T47D (cell line): ENCODE data around the gene DYDC2.

Source experiments
- DNase-seq, 2 experiments: peaks; one replicate each; pipeline versions ENCODE4 v3.0.0 to v3.0.0-alpha.2; 2011 to 2012; ENCODE audit warnings: low read depth in 1 of 2, low spot score in 1 of 2
- JUND ChIP-seq: IDR thresholded peaks from 2 replicates; pipeline ENCODE4 v1.6.1; 2012; ENCODE audit warnings: low read depth
- in situ Hi-C: cut with HindIII; loops from 2 replicates; pipeline ENCODE4 v1.10.0; 2016; ENCODE audit warnings: low sequenced_read_pairs, low pct_unique_long_range_greater_than_20kb

The DYDC2 gene

DNA sequence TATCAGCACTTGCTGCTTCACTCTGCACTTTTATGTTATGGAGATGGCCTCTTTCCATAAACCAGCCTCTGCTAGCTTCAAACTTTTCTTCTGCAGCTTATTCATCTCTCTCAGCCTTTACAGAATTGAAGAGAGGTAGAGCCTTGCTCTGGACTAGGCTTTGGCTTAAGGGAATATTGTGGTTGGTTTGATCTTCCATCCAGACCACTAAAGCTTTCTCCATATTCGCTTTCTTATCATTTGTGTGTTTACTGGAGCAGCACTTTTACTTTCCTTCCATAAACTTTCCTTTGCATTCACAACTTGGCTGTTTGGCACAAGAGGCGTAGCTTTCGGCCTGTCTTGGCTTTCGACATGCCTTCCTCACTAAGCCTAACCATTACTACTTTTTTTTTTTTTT lies 23.6 kb downstream of the DYDC2 start:
- in situ Hi-C loops = no loop called here
- no peak for TF ChIP-seq JUND
- DNase-seq = no peak

- in situ Hi-C loops = no loop called here
- DNase-seq = peak; percentile 44 to 70
- TF ChIP-seq JUND = no peak
Measured at GRCh38 chr10:80382989-80383388, 26.4 kb downstream of the DYDC2 start.

- in situ Hi-C loops = no loop called here
- DNase-seq = no peak
- no peak for TF ChIP-seq JUND
Measured at GRCh38 chr10:80390740-80391139, 34.2 kb downstream of the DYDC2 start.

DNA sequence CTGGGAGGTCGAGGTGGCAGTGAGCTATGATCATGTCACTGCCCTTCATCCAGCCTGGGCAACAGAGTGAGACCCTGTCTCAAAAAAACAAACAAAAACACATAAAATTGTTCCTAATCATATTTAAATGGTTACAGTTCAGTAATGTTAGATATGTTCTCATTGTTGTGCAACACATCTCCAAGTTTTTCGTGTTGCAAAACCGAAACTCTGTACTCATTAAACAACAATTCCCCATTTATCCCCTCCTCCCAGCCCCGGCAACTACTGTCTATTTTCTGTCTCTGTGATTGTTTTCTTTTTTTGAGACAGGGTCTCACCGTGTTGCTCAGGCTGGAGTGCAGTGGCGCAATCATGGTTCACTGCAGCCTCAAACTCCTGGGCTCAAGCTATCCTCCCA lies 35.7 kb downstream of the DYDC2 start:
- TF ChIP-seq JUND = no peak
- in situ Hi-C loops = no loop called here
- no peak for DNase-seq

DNA sequence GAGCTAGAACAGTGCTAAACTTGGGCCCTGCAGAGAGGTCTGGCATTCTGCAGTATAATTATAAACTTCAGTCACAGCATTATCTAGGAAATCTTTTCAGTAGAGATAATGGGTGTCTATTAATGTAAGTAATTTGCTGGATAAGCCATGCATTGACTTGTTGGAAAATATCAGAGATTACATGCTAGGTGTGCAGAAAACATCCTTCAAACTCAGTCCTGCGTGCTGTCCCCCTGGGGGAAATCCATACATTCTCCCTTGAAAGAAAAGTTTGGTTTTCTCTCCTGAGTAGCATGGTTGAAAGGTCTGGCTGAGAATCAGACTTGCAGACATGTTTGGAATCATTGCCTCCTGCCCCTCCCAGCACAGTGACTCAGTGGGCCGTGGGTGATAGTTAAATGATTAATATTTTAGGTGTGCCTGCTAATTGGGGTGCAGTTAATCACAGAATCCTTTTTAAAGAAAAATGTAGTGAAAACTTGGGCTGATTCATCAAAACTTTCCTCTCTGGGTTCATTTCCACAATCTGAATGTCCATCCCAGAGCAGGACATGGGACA lies 37.9 kb downstream of the DYDC2 start:
- DNase-seq = no peak
- TF ChIP-seq JUND = no peak
- in situ Hi-C loops = no loop called here

DNA sequence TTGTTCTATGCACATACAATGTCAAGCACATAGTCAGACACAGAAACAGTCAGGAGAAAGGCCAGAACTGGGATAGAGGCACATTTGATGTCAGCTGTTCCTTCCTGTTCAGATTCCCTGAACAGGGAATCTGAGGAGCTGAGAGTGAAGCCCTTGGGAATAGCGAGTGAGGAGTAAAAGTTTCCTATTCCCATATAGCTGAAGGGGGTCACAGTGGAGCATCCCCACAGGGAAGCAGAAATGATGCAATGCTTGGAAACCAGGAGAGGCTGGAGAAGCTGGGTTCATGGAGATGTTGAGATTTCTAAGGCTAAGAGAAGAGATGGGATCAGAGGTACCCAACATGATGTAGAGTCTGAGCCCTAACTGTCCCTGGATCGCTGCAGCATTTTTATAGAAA lies 40.4 kb downstream of the DYDC2 start:
- no peak for DNase-seq
- in situ Hi-C loops = no loop called here
- no peak for TF ChIP-seq JUND

DNA sequence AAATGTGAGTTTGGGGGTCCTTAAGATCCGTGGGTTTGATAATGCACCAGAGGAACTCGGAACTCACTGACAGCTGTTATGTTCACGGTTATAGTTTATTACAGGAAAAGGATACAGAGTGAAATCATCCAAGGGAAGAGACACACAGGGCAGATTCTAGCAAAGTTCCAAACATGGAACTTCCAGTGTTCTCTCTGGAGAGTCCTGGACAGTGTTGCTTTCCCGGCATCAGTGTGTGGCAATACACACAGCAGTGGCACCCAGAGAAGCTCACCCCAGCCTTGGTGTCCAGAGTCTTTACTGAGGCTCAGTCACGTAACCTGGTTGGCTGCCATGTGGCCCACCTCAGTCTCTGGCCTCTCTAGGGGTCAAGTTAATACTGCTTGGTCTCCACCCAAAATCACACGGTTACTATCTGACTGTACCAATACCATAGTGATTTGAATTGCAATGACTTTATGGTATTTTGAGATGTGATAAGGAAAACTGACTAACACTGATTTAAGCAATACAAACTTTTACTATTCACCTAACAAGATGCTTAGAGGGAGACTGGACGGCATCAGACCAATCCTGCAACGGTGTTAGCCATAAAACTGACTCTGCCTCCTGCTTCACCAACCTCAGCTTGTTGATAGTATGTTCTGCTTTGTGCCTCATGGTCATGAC lies 43.7 kb downstream of the DYDC2 start:
- no peak for DNase-seq
- no peak for TF ChIP-seq JUND
- in situ Hi-C loops = no loop called here

DNA sequence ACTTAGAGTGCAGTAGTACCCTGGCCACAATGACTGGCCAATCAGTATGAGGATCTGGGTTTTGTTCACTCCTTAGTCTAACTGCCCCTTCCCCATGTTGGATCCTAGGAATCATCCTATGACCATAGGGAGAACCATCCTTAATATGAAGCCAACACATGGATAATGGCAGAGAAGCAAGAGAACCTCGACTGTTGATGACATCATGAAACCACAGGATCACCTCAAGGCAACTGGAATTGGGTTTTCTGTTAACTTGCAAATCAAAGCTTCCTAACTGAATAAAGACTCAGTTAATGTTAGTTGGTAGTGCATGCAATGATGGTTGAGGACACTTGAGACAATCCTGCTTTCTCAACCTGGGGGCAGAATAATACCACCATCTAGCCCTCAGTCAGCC lies 48.5 kb downstream of the DYDC2 start:
- no peak for TF ChIP-seq JUND
- in situ Hi-C loops = no loop called here
- no peak for DNase-seq

GRCh38 chr10:80405626-80406025 lies 49.0 kb downstream of the DYDC2 start:
- TF ChIP-seq JUND = no peak
- in situ Hi-C loops = no loop called here
- no peak for DNase-seq

GRCh38 chr10:80406204-80406603 lies 49.6 kb downstream of the DYDC2 start:
- in situ Hi-C loops = no loop called here
- no peak for DNase-seq
- TF ChIP-seq JUND = no peak

DNA sequence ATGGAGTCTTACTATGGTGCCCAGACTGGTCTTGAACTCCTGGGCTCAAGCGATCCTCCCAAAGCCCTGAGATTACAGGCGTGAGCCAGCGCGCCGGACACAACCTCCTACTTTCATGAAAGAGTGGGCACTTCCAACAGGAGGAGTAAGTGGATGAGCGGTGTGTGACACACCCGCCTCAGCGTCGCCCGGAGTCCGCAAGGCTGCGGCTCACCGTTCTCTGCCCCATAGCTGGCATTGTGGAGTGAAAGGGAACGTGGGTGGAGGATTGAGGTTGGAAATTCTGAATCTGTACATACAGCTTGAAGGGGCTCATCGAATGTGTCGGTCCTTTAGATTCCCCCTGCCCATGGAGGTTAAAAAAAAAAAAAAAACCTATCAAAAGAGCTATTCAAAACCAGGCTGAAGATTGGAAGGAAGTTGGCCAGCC lies 51.2 kb downstream of the DYDC2 start:
- in situ Hi-C loops = no loop called here
- DNase-seq = peak; percentile 72 to 75
- TF ChIP-seq JUND = no peak

- DNase-seq = peak; percentile 85 to 97
- TF ChIP-seq JUND = no peak
- in situ Hi-C loops = no loop called here
Measured at GRCh38 chr10:80408242-80409101, 51.9 kb downstream of the DYDC2 start, which contains the start of gene PRXL2A. Gene PRXL2A, plus strand, starts transcription at chr10:80408551. Its CDS starts 11,917 bp downstream, at chr10:80420468.

DNA sequence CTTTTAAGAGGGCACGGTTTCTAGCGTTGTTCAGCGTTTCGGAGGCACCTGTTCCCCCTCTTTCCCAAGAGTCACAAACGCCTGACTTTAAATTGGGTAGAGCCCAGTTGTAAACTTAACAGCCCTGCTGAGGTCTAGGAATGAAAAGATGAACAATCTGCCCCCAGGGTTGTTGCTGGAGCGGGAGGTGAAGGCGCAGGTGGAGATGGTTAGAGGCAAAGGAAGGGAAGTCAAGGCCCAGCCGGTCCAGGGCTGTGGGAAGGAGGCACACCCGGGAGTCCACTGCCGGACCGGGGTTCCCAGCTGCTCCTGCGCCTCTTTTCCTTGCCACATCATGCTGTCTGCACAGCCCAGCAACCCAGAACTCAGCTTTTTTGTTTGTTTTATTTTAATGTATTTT lies 52.5 kb downstream of the DYDC2 start:
- peak in 1 of 2 experiments; percentile 38 for DNase-seq
- no peak for TF ChIP-seq JUND

More for the DNA sequence above, 52.5 kb downstream of the DYDC2 start:
- in situ Hi-C loops = no loop called here
